Activated CD4-positive, alpha-beta T cell treated with anti-CD3 and anti-CD28 coated beads, Interleukin-2, Interleukin-6, amounts not matched to agents 100 ng/mL and 50 ng/mL, durations not matched to agents 16 hours and 8 hours (primary cell): ENCODE results near the gene SH2D7.
A peak's percentile ranks its signal among the peaks of the same experiment; 100 is the strongest.

ENCODE experiments used
- DNase-seq: peaks from one replicate; pipeline ENCODE4 v3.0.0-alpha.2; 2020

Gene SH2D7

GRCh38 chr15:78104566-78105475, 12.5 kb downstream of the SH2D7 start:
- DNase-seq = peak; percentile 28

- DNase-seq = peak; percentile 43
Measured at GRCh38 chr15:78105476-78106241, 13.3 kb downstream of the SH2D7 start.

GRCh38 chr15:78107471-78107870, 15.1 kb downstream of the SH2D7 start:
- no peak for DNase-seq

GRCh38 chr15:78108300-78109084, 16.1 kb downstream of the SH2D7 start:
- DNase-seq = peak; percentile 90

- DNase-seq = no peak
Measured at GRCh38 chr15:78109156-78109555, 16.8 kb downstream of the SH2D7 start.

GRCh38 chr15:78110096-78110495, 17.7 kb downstream of the SH2D7 start:
- DNase-seq = no peak

GRCh38 chr15:78110916-78111475, 18.6 kb downstream of the SH2D7 start:
- DNase-seq = no peak

- DNase-seq = no peak
Measured at GRCh38 chr15:78111788-78112187, 19.4 kb downstream of the SH2D7 start.

- DNase-seq = no peak
Measured at GRCh38 chr15:78112551-78112950, 20.2 kb downstream of the SH2D7 start.

- no peak for DNase-seq
Measured at GRCh38 chr15:78120523-78120922, 28.2 kb downstream of the SH2D7 start.

GRCh38 chr15:78125267-78125666, 32.9 kb downstream of the SH2D7 start:
- DNase-seq = no peak

- no peak for DNase-seq
Measured at GRCh38 chr15:78127882-78128281, 35.5 kb downstream of the SH2D7 start.

GRCh38 chr15:78129077-78129750, 36.9 kb downstream of the SH2D7 start:
- DNase-seq = no peak

GRCh38 chr15:78129751-78130287, 37.5 kb downstream of the SH2D7 start:
- no peak for DNase-seq

- DNase-seq = no peak
Measured at GRCh38 chr15:78130466-78131294, 38.3 kb downstream of the SH2D7 start.

GRCh38 chr15:78131295-78132061, 39.1 kb downstream of the SH2D7 start, which contains the start of gene CIB2:
Gene CIB2 (minus strand): TSS chr15:78131445. CDS start chr15:78131215, 230 bp downstream.
- DNase-seq = peak; percentile 80

- no peak for DNase-seq
Measured at GRCh38 chr15:78133801-78134200, 41.4 kb downstream of the SH2D7 start.

GRCh38 chr15:78139578-78139977, 47.2 kb downstream of the SH2D7 start:
- DNase-seq = no peak

- DNase-seq = no peak
Measured at GRCh38 chr15:78140292-78140691, 47.9 kb downstream of the SH2D7 start.

GRCh38 chr15:78142332-78142731, 50.0 kb downstream of the SH2D7 start:
- no peak for DNase-seq
